Caco-2 (cell line): ENCODE data around the gene PEX5L. TPM values are rescaled to one million over a fixed set of nuclear protein-coding genes. Genes with fewer than 3 reads are reported as not detected.

ENCODE experiments used
- BruUV-seq: library from RNA; stranded (reverse); fragments of 400-500 nt; replicated peaks from 2 replicates; lab custom pipeline; 2021; lab: Mats Ljungman, UMichigan
- CTCF ChIA-PET: fragments of 300-600 bp; sonication (Branson Sonifier 250); formaldehyde crosslinking; loops from one replicate; lab custom pipeline; 2022; ENCODE audit warnings: antibody characterized with exemption; lab: Charles Lee
- POLR2A ChIA-PET: fragments of 300-600 bp; sonication (Branson Sonifier 250); formaldehyde crosslinking; loops from one replicate; lab custom pipeline; 2022; ENCODE audit warnings: antibody characterized with exemption; lab: Charles Lee
- DNase-seq, 2 experiments: peaks; one replicate each; pipeline versions ENCODE4 v3.0.0 to v3.0.0-alpha.2; 2020 to 2022
- H3K27me3 ChIP-seq: replicated peaks from 2 replicates; pipeline ENCODE4 v1.6.0; 2011; ENCODE audit warnings: low read length; ENCODE audit not compliant: control insufficient read depth, insufficient read depth
- H3K36me3 ChIP-seq: 2 replicates; pipeline ENCODE4 v1.5.1; 2011; ENCODE audit warnings: low read length; ENCODE audit not compliant: control insufficient read depth, insufficient read depth
- H3K4me1 ChIP-seq: fragments of 250-450 bp; sonication (Bioruptor Pico); 2 replicates; pipeline ENCODE4 v1.5.1; 2020; ENCODE audit warnings: mild to moderate bottlenecking
- H3K4me3 ChIP-seq: 2 replicates; pipeline ENCODE4 v1.5.1; 2011; ENCODE audit warnings: low read depth, mild to moderate bottlenecking, control low read depth, low read length
- H3K9me3 ChIP-seq: fragments of 250-450 bp; sonication (Bioruptor Pico); 2 replicates; pipeline ENCODE4 v1.5.1; 2020; ENCODE audit warnings: mild to moderate bottlenecking, moderate library complexity
- H3K27ac Mint-ChIP-seq: one replicate; pipeline ENCODE4 v1.8.0; 2022; ENCODE audit warnings: mixed read lengths; ENCODE audit not compliant: unreplicated experiment
- H3K27me3 Mint-ChIP-seq: one replicate; pipeline ENCODE4 v1.8.0; 2022; ENCODE audit warnings: mixed read lengths; ENCODE audit not compliant: insufficient read depth, unreplicated experiment
- H3K36me3 Mint-ChIP-seq: one replicate; pipeline ENCODE4 v1.8.0; 2022; ENCODE audit warnings: mild to moderate bottlenecking, mixed read lengths; ENCODE audit not compliant: insufficient read depth, unreplicated experiment
- H3K4me1 Mint-ChIP-seq: one replicate; pipeline ENCODE4 v1.8.0; 2022; ENCODE audit warnings: low read depth, mixed read lengths; ENCODE audit not compliant: unreplicated experiment
- H3K4me3 Mint-ChIP-seq: one replicate; pipeline ENCODE4 v1.8.0; 2022; ENCODE audit warnings: mild to moderate bottlenecking, moderate library complexity, mixed read lengths; ENCODE audit not compliant: unreplicated experiment
- H3K9me3 Mint-ChIP-seq: one replicate; pipeline ENCODE4 v1.8.0; 2022; ENCODE audit warnings: mixed read lengths; ENCODE audit not compliant: unreplicated experiment
- CTCF ChIP-seq, 2 experiments: fragments of 200-600 bp in 1 of 2; IDR thresholded peaks; 1 replicate in 1 of 2; 2 replicates in 1 of 2; pipeline versions ENCODE4 v1.5.1 to v1.8.0; 2011 to 2022; ENCODE audit warnings: antibody characterized with exemption in 1 of 2, control low read depth in 1 of 2, inconsistent platforms in 1 of 2, low read depth in 1 of 2, low read length in 1 of 2, mild to moderate bottlenecking in 1 of 2, moderate library complexity in 1 of 2; ENCODE audit not compliant: insufficient read depth in 1 of 2, severe bottlenecking in 1 of 2, unreplicated experiment in 1 of 2
- intact Hi-C: fragments of 100-400 bp; cut with micrococcal nuclease; formaldehyde crosslinking; loops from one replicate; pipeline ENCODE4 v1.10.0; 2022; ENCODE audit not compliant: unreplicated experiment
- total RNA-seq: library from RNA; stranded (reverse); gene quantifications from 2 replicates; pipeline ENCODE4 v1.2.3, GENCODE V29; 2022

Gene PEX5L
- total RNA-seq, 1 experiment from 2014 or later, result not detected

- DNase-seq, result no peak
- Histone ChIP-seq H3K36me3 (no peaks in the 10 kb centered on the region), H3K9me3 (no peaks in the 10 kb centered on the region), H3K27me3 (no peaks in the 10 kb centered on the region), H3K4me1 (no peaks in the 10 kb centered on the region), H3K4me3 (no peak overlapping the region)
- BruUV-seq, result no TSS peak
- Mint-ChIP-seq H3K4me3 (no peak overlapping the region), H3K9me3 (no peaks in the 10 kb centered on the region), H3K27ac (no peak overlapping the region), H3K27me3 (peaks cover 2% of the 10 kb centered on the region), H3K36me3 (no peaks in the 10 kb centered on the region), H3K4me1 (no peaks in the 10 kb centered on the region)
- intact Hi-C loops, result no loop called here
- no peak for TF ChIP-seq CTCF (IDR thresholded peaks at IDR 0.05; ENCODE audit: insufficient read depth in 1 of 2, low read depth in 1 of 2, low read length in 1 of 2, severe bottlenecking in 1 of 2, unreplicated experiment in 1 of 2)
- POLR2A ChIA-PET, result no interaction called here
- CTCF ChIA-PET, result no interaction called here
These were observed 149.3 kb downstream of the PEX5L start for GRCh38 chr3:179887295-179887943.

- TF ChIP-seq CTCF (IDR thresholded peaks at IDR 0.05; ENCODE audit: insufficient read depth in 1 of 2, low read depth in 1 of 2, low read length in 1 of 2, severe bottlenecking in 1 of 2, unreplicated experiment in 1 of 2), result no peak
- no peak for DNase-seq
- ChIA-PET CTCF (no interaction called here), POLR2A (no interaction called here)
- Mint-ChIP-seq H3K9me3 (no peaks in the 10 kb centered on the region), H3K4me1 (no peaks in the 10 kb centered on the region), H3K27me3 (peaks cover 7% of the 10 kb centered on the region), H3K27ac (no peak overlapping the region), H3K36me3 (no peaks in the 10 kb centered on the region), H3K4me3 (no peak overlapping the region)
- Histone ChIP-seq H3K4me1 (no peaks in the 10 kb centered on the region), H3K4me3 (no peak overlapping the region), H3K36me3 (no peaks in the 10 kb centered on the region), H3K27me3 (no peaks in the 10 kb centered on the region), H3K9me3 (no peaks in the 10 kb centered on the region)
- no TSS peak for BruUV-seq
- intact Hi-C loops, result no loop called here
These were observed 150.8 kb downstream of the PEX5L start for GRCh38 chr3:179885950-179886349.

- no peaks in the 10 kb centered on the region for H3K4me1 Mint-ChIP-seq
- TF ChIP-seq CTCF (IDR thresholded peaks at IDR 0.05; ENCODE audit: insufficient read depth in 1 of 2, low read depth in 1 of 2, low read length in 1 of 2, severe bottlenecking in 1 of 2, unreplicated experiment in 1 of 2), result no peak
- peaks cover 7% of the 10 kb centered on the region for H3K27me3 Mint-ChIP-seq
- Histone ChIP-seq H3K4me1 (no peaks in the 10 kb centered on the region), H3K36me3 (no peaks in the 10 kb centered on the region), H3K4me3 (no peak overlapping the region), H3K27me3 (no peaks in the 10 kb centered on the region; the same call in 1 of the 2 replicates), H3K9me3 (no peaks in the 10 kb centered on the region)
- H3K36me3 Mint-ChIP-seq, result no peaks in the 10 kb centered on the region
- H3K4me3 Mint-ChIP-seq, result no peak overlapping the region
- intact Hi-C loops, result no loop called here
- CTCF ChIA-PET, result no interaction called here
- H3K27ac Mint-ChIP-seq, result no peak overlapping the region
- POLR2A ChIA-PET, result no interaction called here
- no peaks in the 10 kb centered on the region for H3K9me3 Mint-ChIP-seq
- BruUV-seq, result no TSS peak
- no peak for DNase-seq
These were observed 152.6 kb downstream of the PEX5L start for GRCh38 chr3:179884136-179884535.
